ENCODE measurements around the gene MYO1D. TPM values are rescaled to one million over a fixed set of nuclear protein-coding genes. Genes with fewer than 3 reads are reported as not detected.
A peak's percentile ranks its signal among the peaks of the same experiment; 100 is the strongest.

MYO1D gene
- total RNA-seq, 2 experiments from 2014 or later, result 0.09 to 0.89 TPM

DNA sequence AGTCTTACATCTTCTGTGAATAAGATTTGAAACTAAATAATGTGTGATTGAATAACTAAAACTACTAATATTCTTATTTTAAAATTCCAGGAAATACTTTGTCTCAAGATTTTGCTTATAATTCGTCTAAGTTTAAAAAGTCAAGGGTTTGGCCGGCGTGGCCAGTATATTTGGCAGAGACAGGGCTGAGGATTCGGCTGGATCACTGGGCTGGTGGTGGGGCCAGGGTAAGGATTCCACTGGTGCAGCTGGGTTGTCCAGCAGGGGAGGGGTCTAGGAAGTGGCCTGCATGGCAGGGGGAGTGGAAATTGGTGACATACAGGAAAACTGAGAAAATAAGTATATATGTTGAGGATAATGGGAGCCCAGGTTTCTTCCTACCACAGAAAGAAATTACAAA is 75.7 kb downstream of the MYO1D start:
- H3K36me3 ChIP-seq (ENCODE audit: insufficient read depth, low read length), result no peaks in the 10 kb centered on the region
- BruUV-seq (replicated peaks), result no TSS peak
- ChIA-PET POLR2A (no interaction called here), CTCF (ENCODE audit: unreplicated experiment) (no interaction called here)
- no peak overlapping the region for H3K4me3 ChIP-seq (ENCODE audit: low read depth, low read length, poor library complexity, severe bottlenecking)
- H4K20me1 ChIP-seq (ENCODE audit: insufficient read depth, low read length), result no peaks in the 10 kb centered on the region
- no peak overlapping the region for H3K27ac ChIP-seq (ENCODE audit: low read depth, low read length, poor library complexity, severe bottlenecking)
- TF ChIP-seq EZH2phosphoT487 (IDR thresholded peaks at IDR 0.05; ENCODE audit: borderline replicate concordance, low read depth, low read length), result no peak
- TF ChIP-seq CTCF (conservative IDR thresholded peaks at IDR 0.05; ENCODE audit: low read length), result no peak
- no peak overlapping the region for H2AFZ ChIP-seq (ENCODE audit: low read length)
- intact Hi-C loops (cut with micrococcal nuclease; ENCODE audit: unreplicated experiment), result no loop called here
- no peaks in the 10 kb centered on the region for H3K9me2 ChIP-seq (ENCODE audit: insufficient read depth, low read length)
- no peaks in the 10 kb centered on the region for H3K79me2 ChIP-seq (ENCODE audit: insufficient read depth, low read depth, low read length)
- no peak for DNase-seq (ENCODE audit: low spot score)
- H3K4me2 ChIP-seq (ENCODE audit: low read length), result no peak overlapping the region
- no peaks in the 10 kb centered on the region for H3K9me3 ChIP-seq (ENCODE audit: low read length)
- H3K4me1 ChIP-seq (ENCODE audit: insufficient read depth, low read length, poor library complexity, severe bottlenecking), result no peaks in the 10 kb centered on the region

DNA sequence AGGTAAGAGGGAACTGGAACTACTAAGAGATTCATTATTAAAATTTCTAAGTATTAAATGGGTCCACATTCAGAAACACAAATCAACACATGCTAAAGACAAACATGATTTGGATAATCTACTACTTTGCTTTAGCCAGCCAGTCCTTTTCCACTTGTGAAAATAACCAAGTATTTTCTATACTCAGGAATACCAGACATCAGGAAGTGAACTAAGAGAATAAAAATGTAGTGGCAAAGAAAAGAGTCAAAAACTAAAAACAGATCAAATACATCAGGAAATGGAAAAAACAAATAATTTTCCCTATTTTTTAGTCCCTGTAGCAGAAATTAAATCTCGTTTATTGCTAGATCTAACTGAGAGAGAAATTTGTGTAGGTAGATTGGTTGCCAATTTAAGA is 78.0 kb downstream of the MYO1D start:
- TF ChIP-seq EZH2phosphoT487 (IDR thresholded peaks at IDR 0.05; ENCODE audit: borderline replicate concordance, low read depth, low read length), result no peak
- TF ChIP-seq CTCF (conservative IDR thresholded peaks at IDR 0.05; ENCODE audit: low read length), result no peak
- H3K9me2 ChIP-seq (ENCODE audit: insufficient read depth, low read length), result no peaks in the 10 kb centered on the region
- no peak overlapping the region for H2AFZ ChIP-seq (ENCODE audit: low read length)
- CTCF ChIA-PET (ENCODE audit: unreplicated experiment), result no interaction called here
- no peak overlapping the region for H3K4me2 ChIP-seq (ENCODE audit: low read length)
- intact Hi-C loops (cut with micrococcal nuclease; ENCODE audit: unreplicated experiment), result no loop called here
- no peaks in the 10 kb centered on the region for H3K9me3 ChIP-seq (ENCODE audit: low read length)
- no peaks in the 10 kb centered on the region for H3K79me2 ChIP-seq (ENCODE audit: insufficient read depth, low read depth, low read length)
- BruUV-seq (replicated peaks), result no TSS peak
- H3K4me3 ChIP-seq (ENCODE audit: low read depth, low read length, poor library complexity, severe bottlenecking), result no peak overlapping the region
- DNase-seq (ENCODE audit: low spot score), result no peak
- POLR2A ChIA-PET, result no interaction called here
- H3K4me1 ChIP-seq (ENCODE audit: insufficient read depth, low read length, poor library complexity, severe bottlenecking), result no peaks in the 10 kb centered on the region
- H3K36me3 ChIP-seq (ENCODE audit: insufficient read depth, low read length), result no peaks in the 10 kb centered on the region
- no peaks in the 10 kb centered on the region for H4K20me1 ChIP-seq (ENCODE audit: insufficient read depth, low read length)
- H3K27ac ChIP-seq (ENCODE audit: low read depth, low read length, poor library complexity, severe bottlenecking), result no peak overlapping the region

- no TSS peak for BruUV-seq (replicated peaks)
- TF ChIP-seq CTCF (conservative IDR thresholded peaks at IDR 0.05; ENCODE audit: low read length), result no peak
- no peak for TF ChIP-seq EZH2phosphoT487 (IDR thresholded peaks at IDR 0.05; ENCODE audit: borderline replicate concordance, low read depth, low read length)
These were observed 81.5 kb downstream of the MYO1D start for GRCh38 chr17:32795339-32795979.

More at GRCh38 chr17:32795339-32795979, 81.5 kb downstream of the MYO1D start:
- Histone ChIP-seq H4K20me1 (ENCODE audit: insufficient read depth, low read length) (no peaks in the 10 kb centered on the region), H3K4me2 (ENCODE audit: low read length) (no peak overlapping the region), H3K79me2 (ENCODE audit: insufficient read depth, low read depth, low read length) (no peaks in the 10 kb centered on the region), H3K27ac (ENCODE audit: low read depth, low read length, poor library complexity, severe bottlenecking) (no peak overlapping the region), H2AFZ (ENCODE audit: low read length) (0 out of 2 replicates have a peak overlapping the region, but pooled peaks have one; percentile 38), H3K4me1 (ENCODE audit: insufficient read depth, low read length, poor library complexity, severe bottlenecking) (no peaks in the 10 kb centered on the region), H3K36me3 (ENCODE audit: insufficient read depth, low read length) (no peaks in the 10 kb centered on the region), H3K9me2 (ENCODE audit: insufficient read depth, low read length) (no peaks in the 10 kb centered on the region), H3K9me3 (ENCODE audit: low read length) (no peaks in the 10 kb centered on the region), H3K4me3 (ENCODE audit: low read depth, low read length, poor library complexity, severe bottlenecking) (no peak overlapping the region)
- ChIA-PET CTCF (ENCODE audit: unreplicated experiment) (no interaction called here), POLR2A (interaction anchor here (0.7 kb wide), 3 partner anchors 125 to 1464 kb away, joined by 3 to 4 read pairs (median 4); no protein-coding TSS in a partner anchor)
- DNase-seq (ENCODE audit: low spot score), result no peak
- intact Hi-C loops (cut with micrococcal nuclease; ENCODE audit: unreplicated experiment), result no loop called here
